GM19025 (cell line): ENCODE measurements around the gene RAD23B.
"Not testable (repeated sequence)": the region's sequence is repeated elsewhere in the genome, so short reads cannot be mapped to it uniquely, and the experiment has no call there.

ENCODE experiments used
- ATAC-seq: cut with Tn5 transposase; IDR thresholded peaks from one replicate; pipeline ENCODE4 v1.9.1; 2021; ENCODE audit warnings: mild to moderate bottlenecking, low read depth, moderate library complexity; ENCODE audit not compliant: unreplicated experiment

The RAD23B gene

GRCh38 chr9:107288701-107289100 lies 5.6 kb downstream of the RAD23B start:
- no peak for ATAC-seq

GRCh38 chr9:107290619-107291018 lies 7.5 kb downstream of the RAD23B start:
- ATAC-seq, result no peak

GRCh38 chr9:107292821-107293542 lies 9.9 kb downstream of the RAD23B start:
- ATAC-seq, result no peak

- no peak for ATAC-seq
Observed at GRCh38 chr9:107293543-107294085, 10.5 kb downstream of the RAD23B start.

GRCh38 chr9:107294756-107295155 lies 11.7 kb downstream of the RAD23B start:
- ATAC-seq, result no peak

- no peak for ATAC-seq
Observed at GRCh38 chr9:107295995-107296394, 12.9 kb downstream of the RAD23B start.

- not testable (repeated sequence) for ATAC-seq
Observed at GRCh38 chr9:107296592-107296991, 13.5 kb downstream of the RAD23B start.

GRCh38 chr9:107299437-107299836 lies 16.4 kb downstream of the RAD23B start:
- ATAC-seq, result no peak

GRCh38 chr9:107306308-107306707 lies 23.2 kb downstream of the RAD23B start:
- no peak for ATAC-seq

GRCh38 chr9:107307331-107307730 lies 24.3 kb downstream of the RAD23B start:
- ATAC-seq, result no peak

GRCh38 chr9:107308461-107308860 lies 25.4 kb downstream of the RAD23B start:
- no peak for ATAC-seq

GRCh38 chr9:107309271-107309670 lies 26.2 kb downstream of the RAD23B start:
- ATAC-seq, result peak; percentile 73

- no peak for ATAC-seq
Observed at GRCh38 chr9:107312376-107313050, 29.4 kb downstream of the RAD23B start.

GRCh38 chr9:107313555-107314096 lies 30.5 kb downstream of the RAD23B start:
- ATAC-seq, result no peak

- ATAC-seq, result no peak
Observed at GRCh38 chr9:107314763-107315162, 31.7 kb downstream of the RAD23B start.

- ATAC-seq, result no peak
Observed at GRCh38 chr9:107316795-107317661, 33.9 kb downstream of the RAD23B start.

- no peak for ATAC-seq
Observed at GRCh38 chr9:107322643-107323042, 39.6 kb downstream of the RAD23B start.

- no peak for ATAC-seq
Observed at GRCh38 chr9:107323836-107324585, 40.9 kb downstream of the RAD23B start.

- ATAC-seq, result no peak
Observed at GRCh38 chr9:107325842-107326241, 42.8 kb downstream of the RAD23B start.

- ATAC-seq, result no peak
Observed at GRCh38 chr9:107328510-107328909, 45.4 kb downstream of the RAD23B start.
